ENCODE measurements around the gene IRGQ.
A peak's percentile ranks its signal among the peaks of the same experiment; 100 is the strongest.

Gene IRGQ

DNA sequence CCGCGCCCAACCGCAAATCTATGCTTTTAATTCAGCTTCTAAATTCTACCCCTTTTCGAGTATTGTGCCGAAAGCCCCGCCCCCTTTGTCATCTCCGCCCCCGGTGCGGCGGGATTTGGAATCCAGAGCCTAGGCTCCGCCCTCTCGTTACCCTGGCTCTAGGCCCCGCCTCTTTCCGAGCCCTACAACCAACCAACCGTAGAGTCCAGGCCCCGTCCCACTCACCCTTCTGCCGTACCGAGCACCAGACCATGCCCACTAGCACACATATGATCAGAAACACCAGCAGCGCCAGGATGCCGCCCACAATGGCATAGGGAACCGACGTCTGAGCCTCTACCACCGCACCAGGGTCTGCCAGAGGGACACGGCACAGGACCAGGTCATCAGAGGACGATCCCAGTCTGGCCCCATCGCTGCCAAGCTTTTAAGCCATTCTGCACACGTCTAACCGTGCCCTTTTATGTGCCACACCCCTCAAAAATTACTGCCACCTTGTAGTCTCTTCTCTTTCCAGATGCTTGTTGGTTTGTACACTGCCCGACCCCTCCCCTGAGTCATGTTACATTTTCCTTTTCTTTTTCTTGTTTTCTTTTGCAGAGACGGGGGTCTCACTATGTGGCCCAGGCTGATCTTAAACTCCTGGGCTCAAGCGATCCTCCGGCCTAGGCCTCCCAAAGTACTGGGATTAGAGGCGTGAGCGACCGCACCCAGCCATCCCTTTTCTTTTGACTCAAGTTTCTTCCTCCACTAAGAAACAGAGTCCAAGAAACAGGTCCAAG, 28.1 kb upstream of the IRGQ start:
- Histone ChIP-seq H3K27ac (ENCODE audit: low read depth, low read length) (no peak overlapping the region), H3K4me3 (ENCODE audit: low read depth, low read length) (no peak overlapping the region), H3K9ac (ENCODE audit: low read depth, low read length) (no peak overlapping the region), H3K27me3 (ENCODE audit: control insufficient read depth, insufficient read depth, low read length) (peaks cover 4% of the 10 kb centered on the region; the same call in 1 of the 2 replicates), H3K4me1 (ENCODE audit: control insufficient read depth, insufficient read depth, low read length) (peaks cover 9% of the 10 kb centered on the region; the same call in 1 of the 2 replicates), H3K36me3 (ENCODE audit: control insufficient read depth, insufficient read depth, low read length) (no peaks in the 10 kb centered on the region), H3K9me3 (ENCODE audit: control insufficient read depth, insufficient read depth, low read length) (no peaks in the 10 kb centered on the region)

DNA sequence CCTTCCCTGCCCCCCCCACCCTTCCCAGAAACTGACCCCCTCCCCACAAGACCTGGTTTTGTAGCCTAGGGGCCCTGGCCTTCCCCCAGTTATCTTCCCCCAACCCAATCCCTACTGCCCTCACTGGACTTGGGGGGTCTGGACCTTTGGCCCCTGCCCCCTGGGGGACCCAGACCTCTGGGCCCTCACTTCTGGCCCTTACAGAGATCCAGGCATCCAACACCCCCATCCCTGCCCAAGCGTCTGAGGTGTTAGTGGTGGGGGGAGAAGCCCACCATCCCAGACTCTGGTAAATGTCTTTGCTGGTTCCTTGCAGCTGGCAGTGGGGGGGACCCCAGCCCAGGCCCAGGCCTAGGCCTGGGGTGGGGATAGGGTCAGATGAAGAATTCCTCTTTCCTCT, 27.0 kb upstream of the IRGQ start:
- Histone ChIP-seq H3K27ac (ENCODE audit: low read depth, low read length) (no peak overlapping the region), H3K9ac (ENCODE audit: low read depth, low read length) (no peak overlapping the region), H3K4me3 (ENCODE audit: low read depth, low read length) (no peak overlapping the region), H3K9me3 (ENCODE audit: control insufficient read depth, insufficient read depth, low read length) (no peaks in the 10 kb centered on the region), H3K27me3 (ENCODE audit: control insufficient read depth, insufficient read depth, low read length) (no peaks in the 10 kb centered on the region), H3K36me3 (ENCODE audit: control insufficient read depth, insufficient read depth, low read length) (no peaks in the 10 kb centered on the region), H3K4me1 (ENCODE audit: control insufficient read depth, insufficient read depth, low read length) (peaks cover 9% of the 10 kb centered on the region; the same call in 1 of the 2 replicates)

DNA sequence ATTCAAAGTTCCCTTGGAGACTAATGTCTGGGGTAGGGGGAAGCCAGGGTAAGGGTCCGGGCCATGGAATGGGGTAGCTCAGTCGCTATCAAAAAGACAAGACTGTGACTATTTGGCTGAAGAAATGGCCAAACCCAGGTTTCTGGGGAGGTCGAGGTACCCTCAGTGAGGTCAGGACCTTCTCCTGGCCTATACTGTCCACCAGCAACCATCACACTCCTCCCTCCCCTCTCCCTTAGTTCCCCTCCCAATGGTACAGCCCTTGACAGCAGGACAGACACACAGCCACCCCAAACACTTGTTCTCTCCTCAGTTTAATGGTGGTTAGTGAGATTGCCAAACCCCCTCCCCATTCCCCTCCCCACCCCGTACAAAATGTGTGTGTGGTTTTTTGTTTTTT, 26.1 kb upstream of the IRGQ start:
- no peaks in the 10 kb centered on the region for H3K36me3 ChIP-seq (ENCODE audit: control insufficient read depth, insufficient read depth, low read length)
- H3K4me1 ChIP-seq (ENCODE audit: control insufficient read depth, insufficient read depth, low read length): peaks cover 9% of the 10 kb centered on the region; the same call in 1 of the 2 replicates
- no peak overlapping the region for H3K27ac ChIP-seq (ENCODE audit: low read depth, low read length)
- H3K9ac ChIP-seq (ENCODE audit: low read depth, low read length): no peak overlapping the region
- H3K9me3 ChIP-seq (ENCODE audit: control insufficient read depth, insufficient read depth, low read length): no peaks in the 10 kb centered on the region
- H3K27me3 ChIP-seq (ENCODE audit: control insufficient read depth, insufficient read depth, low read length): no peaks in the 10 kb centered on the region
- H3K4me3 ChIP-seq (ENCODE audit: low read depth, low read length): no peak overlapping the region

DNA sequence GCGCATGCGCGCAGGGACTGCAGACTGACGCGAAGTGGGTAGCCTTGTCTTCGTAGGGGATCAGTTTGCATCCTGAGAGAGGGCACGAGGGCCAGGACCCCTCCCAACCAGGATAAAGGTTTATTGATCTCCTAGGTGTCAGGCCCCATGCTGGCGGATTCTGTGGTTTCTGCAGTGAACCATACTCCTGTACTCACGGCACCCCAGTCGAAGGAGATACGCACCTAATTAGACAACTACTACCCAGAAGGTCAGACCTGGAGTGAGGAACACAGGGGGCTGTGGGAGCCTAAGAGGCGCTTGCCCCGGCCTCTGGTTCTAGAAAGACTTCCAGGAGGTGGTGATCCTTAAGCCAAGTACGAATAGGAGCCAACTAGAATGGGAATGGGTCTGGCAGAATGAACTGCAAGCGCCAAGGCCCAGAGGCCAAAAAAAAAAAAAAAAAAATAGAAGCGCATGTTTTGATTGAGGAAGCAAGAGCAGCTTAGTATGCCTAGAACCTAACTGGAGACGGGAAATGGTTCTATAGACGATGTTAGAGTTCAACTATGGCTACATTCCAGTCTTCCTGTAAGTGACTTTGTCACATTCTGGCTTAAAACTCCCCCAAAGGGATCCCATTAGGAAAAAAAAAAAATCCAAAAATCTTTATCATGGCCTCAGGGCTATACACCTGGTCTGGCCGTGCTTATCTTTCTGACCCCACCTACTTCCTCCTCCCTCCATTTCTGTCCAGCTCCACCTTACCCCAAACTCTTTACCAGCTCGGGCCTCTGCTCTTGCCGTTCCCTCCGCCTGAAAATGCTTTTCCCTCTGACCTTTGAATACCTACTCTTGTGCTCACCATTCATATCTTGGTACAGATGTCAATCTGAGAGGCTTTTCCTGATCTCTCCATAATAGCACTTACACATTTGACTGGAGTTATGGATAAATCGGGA, 24.4 kb upstream of the IRGQ start:
- H3K4me3 ChIP-seq (ENCODE audit: low read depth, low read length): peak overlapping the region; percentile 69
- H3K9me3 ChIP-seq (ENCODE audit: control insufficient read depth, insufficient read depth, low read length): no peaks in the 10 kb centered on the region
- H3K9ac ChIP-seq (ENCODE audit: low read depth, low read length): no peak overlapping the region
- H3K4me1 ChIP-seq (ENCODE audit: control insufficient read depth, insufficient read depth, low read length): peaks cover 9% of the 10 kb centered on the region; the same call in 1 of the 2 replicates
- no peaks in the 10 kb centered on the region for H3K27me3 ChIP-seq (ENCODE audit: control insufficient read depth, insufficient read depth, low read length)
- H3K36me3 ChIP-seq (ENCODE audit: control insufficient read depth, insufficient read depth, low read length): no peaks in the 10 kb centered on the region
- peak overlapping the region; percentile 97 for H3K27ac ChIP-seq (ENCODE audit: low read depth, low read length)

DNA sequence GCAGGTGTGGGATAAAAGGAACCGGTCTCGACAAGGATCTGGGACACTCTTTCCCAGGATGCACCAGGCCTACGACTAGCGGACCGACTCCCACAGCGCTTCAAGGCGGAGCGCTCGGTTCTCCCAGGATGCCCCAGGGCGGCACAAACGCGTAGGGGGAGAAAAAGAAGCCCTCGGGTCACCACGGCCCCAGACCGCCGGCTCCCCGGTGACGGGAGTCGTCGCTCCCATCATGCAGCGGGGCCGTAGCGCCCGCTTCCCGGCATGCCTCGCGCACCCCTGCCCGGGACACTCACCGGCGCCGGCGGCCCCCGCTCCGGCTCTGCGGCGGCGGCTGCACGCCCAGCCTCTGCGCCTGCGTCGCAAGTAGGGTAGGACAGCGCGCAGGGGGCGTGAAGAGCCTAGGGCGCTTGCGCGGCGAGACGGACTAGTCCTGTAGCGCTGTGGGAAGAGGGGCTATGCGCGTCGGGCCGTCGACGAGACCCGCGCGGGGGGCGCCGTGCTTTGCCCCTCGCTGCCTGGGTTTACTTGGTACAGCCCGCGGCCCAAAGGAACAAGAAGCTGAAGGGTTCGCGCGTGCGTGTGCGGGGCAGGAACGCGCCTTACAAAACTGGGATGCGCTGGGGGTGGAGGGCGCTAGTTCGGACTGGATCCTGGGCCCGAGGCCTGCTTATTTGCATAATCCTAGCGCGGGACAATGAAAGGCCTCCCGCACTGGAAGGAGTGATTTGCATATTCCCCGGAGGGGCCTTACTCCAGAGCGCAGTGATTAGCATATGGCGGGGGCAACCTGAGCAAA, 23.5 kb upstream of the IRGQ start, which contains the start of gene ZNF428:
TSS of gene ZNF428 (minus strand) at position 368 of the 799 bp plus-strand sequence. CDS start 5,325 bp downstream, outside the sequence.
- H3K27ac ChIP-seq (ENCODE audit: low read depth, low read length): peak within 1 kb of the TSS; percentile 97
- H3K4me1 ChIP-seq (ENCODE audit: control insufficient read depth, insufficient read depth, low read length): peaks cover 6% of the 10 kb centered on the region; the same call in 1 of the 2 replicates
- H3K36me3 ChIP-seq (ENCODE audit: control insufficient read depth, insufficient read depth, low read length): no peaks in the 10 kb centered on the region
- H3K4me3 ChIP-seq (ENCODE audit: low read depth, low read length): peak within 1 kb of the TSS; percentile 69
- H3K9me3 ChIP-seq (ENCODE audit: control insufficient read depth, insufficient read depth, low read length): no peaks in the 10 kb centered on the region
- H3K27me3 ChIP-seq (ENCODE audit: control insufficient read depth, insufficient read depth, low read length): no peaks in the 10 kb centered on the region
- H3K9ac ChIP-seq (ENCODE audit: low read depth, low read length): peak within 1 kb of the TSS; percentile 90

DNA sequence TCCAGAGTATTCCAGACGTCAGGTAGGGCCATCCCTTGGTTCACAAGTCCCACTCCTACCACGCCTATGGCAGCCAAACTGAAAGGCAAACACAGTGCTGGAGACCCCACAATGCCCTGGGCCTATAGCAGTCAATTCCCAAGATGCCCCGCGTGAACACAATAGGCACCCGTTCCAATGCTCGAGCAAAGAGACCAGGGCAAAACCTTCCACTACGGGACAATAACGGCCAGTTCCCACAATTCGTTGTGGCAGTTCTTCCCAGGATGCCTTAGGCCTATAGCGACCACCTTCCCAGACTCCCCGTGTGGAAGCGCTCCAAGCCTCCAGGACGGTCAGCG, 23.0 kb upstream of the IRGQ start:
- Histone ChIP-seq H3K9me3 (ENCODE audit: control insufficient read depth, insufficient read depth, low read length) (no peaks in the 10 kb centered on the region), H3K4me1 (ENCODE audit: control insufficient read depth, insufficient read depth, low read length) (0 out of 2 replicates have a peak, but pooled peaks cover 6% of the 10 kb centered on the region), H3K36me3 (ENCODE audit: control insufficient read depth, insufficient read depth, low read length) (peaks cover 2% of the 10 kb centered on the region; the same call in 1 of the 2 replicates), H3K9ac (ENCODE audit: low read depth, low read length) (peak overlapping the region; percentile 90), H3K27me3 (ENCODE audit: control insufficient read depth, insufficient read depth, low read length) (no peaks in the 10 kb centered on the region), H3K27ac (ENCODE audit: low read depth, low read length) (peak overlapping the region; percentile 97), H3K4me3 (ENCODE audit: low read depth, low read length) (peak overlapping the region; percentile 69)

DNA sequence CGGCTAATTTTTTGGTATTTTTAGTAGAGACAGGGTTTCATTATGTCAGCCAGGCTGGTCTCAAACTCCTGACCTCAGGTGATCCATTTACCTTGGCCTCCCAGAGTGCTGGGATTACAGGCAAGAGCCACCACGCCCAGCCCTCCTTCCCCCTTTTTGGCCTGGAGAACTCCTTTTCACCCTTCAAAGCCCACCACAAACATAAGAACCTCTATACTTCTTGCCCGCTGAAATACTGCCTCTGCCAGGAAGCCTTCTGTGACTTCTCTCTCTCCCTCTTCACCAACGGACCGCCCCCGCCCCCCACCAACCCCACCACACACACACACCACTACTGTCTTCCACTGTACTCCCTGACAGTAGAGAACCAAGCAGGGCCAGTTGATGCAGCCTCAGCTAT, 21.0 kb upstream of the IRGQ start:
- Histone ChIP-seq H3K27ac (ENCODE audit: low read depth, low read length) (no peak overlapping the region), H3K36me3 (ENCODE audit: control insufficient read depth, insufficient read depth, low read length) (peaks cover 15% of the 10 kb centered on the region), H3K4me1 (ENCODE audit: control insufficient read depth, insufficient read depth, low read length) (0 out of 2 replicates have a peak, but pooled peaks cover 6% of the 10 kb centered on the region), H3K9me3 (ENCODE audit: control insufficient read depth, insufficient read depth, low read length) (no peaks in the 10 kb centered on the region), H3K4me3 (ENCODE audit: low read depth, low read length) (no peak overlapping the region), H3K27me3 (ENCODE audit: control insufficient read depth, insufficient read depth, low read length) (no peaks in the 10 kb centered on the region), H3K9ac (ENCODE audit: low read depth, low read length) (no peak overlapping the region)

DNA sequence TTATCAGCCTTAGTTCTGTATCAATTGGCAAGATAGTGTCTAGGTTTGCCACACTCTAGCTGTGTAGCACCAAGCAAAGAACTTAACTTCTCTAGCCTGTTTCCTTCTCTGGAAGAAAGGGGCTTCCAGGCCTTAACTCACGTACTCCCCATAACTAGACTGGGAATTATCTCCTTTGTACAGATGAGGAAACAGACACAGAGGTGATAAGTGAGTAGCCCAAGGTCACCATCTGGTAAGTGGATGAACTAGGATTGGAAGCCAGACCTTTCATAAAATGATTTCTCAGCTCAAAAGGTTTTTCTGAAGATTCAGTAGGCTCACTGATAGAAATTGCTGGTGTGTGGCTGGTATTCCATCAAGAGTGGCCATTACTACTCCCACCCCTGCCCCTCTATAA, 20.4 kb upstream of the IRGQ start:
- 0 out of 2 replicates have a peak, but pooled peaks cover 6% of the 10 kb centered on the region for H3K4me1 ChIP-seq (ENCODE audit: control insufficient read depth, insufficient read depth, low read length)
- H3K9ac ChIP-seq (ENCODE audit: low read depth, low read length): no peak overlapping the region

DNA sequence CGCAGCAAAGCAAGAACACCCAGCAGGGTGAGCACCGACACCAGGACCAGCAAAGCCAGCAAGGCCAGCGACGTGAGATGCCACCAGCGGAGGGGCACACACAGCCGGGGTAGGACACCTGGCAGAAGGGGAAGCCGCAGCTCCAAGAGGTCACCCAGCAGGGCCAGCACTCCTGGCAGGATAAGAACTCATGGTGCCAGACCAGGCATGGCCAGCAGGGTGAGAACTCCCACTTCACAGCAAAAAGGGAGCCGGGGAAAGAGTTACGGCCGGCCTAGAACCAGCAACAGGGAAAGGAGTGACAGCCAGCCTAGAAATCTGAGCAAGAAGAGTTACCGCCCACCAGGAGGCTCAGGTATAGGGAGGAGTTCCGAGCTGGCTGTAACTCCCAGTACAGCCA, 16.4 kb upstream of the IRGQ start:
- Histone ChIP-seq H3K36me3 (ENCODE audit: control insufficient read depth, insufficient read depth, low read length) (peaks cover 24% of the 10 kb centered on the region), H3K4me3 (ENCODE audit: low read depth, low read length) (no peak overlapping the region), H3K9me3 (ENCODE audit: control insufficient read depth, insufficient read depth, low read length) (no peaks in the 10 kb centered on the region), H3K27ac (ENCODE audit: low read depth, low read length) (no peak overlapping the region), H3K9ac (ENCODE audit: low read depth, low read length) (no peak overlapping the region), H3K27me3 (ENCODE audit: control insufficient read depth, insufficient read depth, low read length) (no peaks in the 10 kb centered on the region), H3K4me1 (ENCODE audit: control insufficient read depth, insufficient read depth, low read length) (no peaks in the 10 kb centered on the region)

More for the DNA sequence above, 20.4 kb upstream of the IRGQ start:
- Histone ChIP-seq H3K27ac (ENCODE audit: low read depth, low read length) (no peak overlapping the region), H3K36me3 (ENCODE audit: control insufficient read depth, insufficient read depth, low read length) (peaks cover 20% of the 10 kb centered on the region), H3K27me3 (ENCODE audit: control insufficient read depth, insufficient read depth, low read length) (no peaks in the 10 kb centered on the region), H3K4me3 (ENCODE audit: low read depth, low read length) (no peak overlapping the region), H3K9me3 (ENCODE audit: control insufficient read depth, insufficient read depth, low read length) (no peaks in the 10 kb centered on the region)

DNA sequence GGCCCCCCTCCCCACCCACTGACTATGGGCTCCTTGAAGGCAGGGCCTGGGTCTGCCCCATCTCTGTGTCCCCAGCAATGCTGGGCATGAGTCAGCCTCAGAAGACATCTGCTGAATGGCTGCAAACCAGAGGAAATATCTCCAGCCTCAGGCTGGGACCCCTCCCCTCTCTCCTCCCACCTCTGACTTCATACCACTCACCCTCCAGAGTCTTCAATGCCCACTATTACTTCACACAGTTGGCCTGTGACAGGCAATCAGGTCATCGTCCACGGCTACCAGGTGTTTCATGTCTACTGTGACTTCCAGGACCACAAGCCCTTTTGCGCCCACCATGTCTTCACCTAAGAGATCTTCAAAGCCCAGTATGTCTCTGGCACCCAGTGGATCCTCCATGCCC, 15.9 kb upstream of the IRGQ start, which contains the start of gene SRRM5:
TSS of gene SRRM5 (plus strand) at position 301 of the 400 bp plus-strand sequence. CDS start at position 335, 34 bp downstream.
- Histone ChIP-seq H3K4me3 (ENCODE audit: low read depth, low read length) (no peak within 1 kb of the TSS), H3K9me3 (ENCODE audit: control insufficient read depth, insufficient read depth, low read length) (no peaks in the 10 kb centered on the region), H3K36me3 (ENCODE audit: control insufficient read depth, insufficient read depth, low read length) (peaks cover 27% of the 10 kb centered on the region), H3K4me1 (ENCODE audit: control insufficient read depth, insufficient read depth, low read length) (no peaks in the 10 kb centered on the region), H3K9ac (ENCODE audit: low read depth, low read length) (no peak within 1 kb of the TSS), H3K27me3 (ENCODE audit: control insufficient read depth, insufficient read depth, low read length) (no peaks in the 10 kb centered on the region), H3K27ac (ENCODE audit: low read depth, low read length) (no peak within 1 kb of the TSS)
